Measurements from ENCODE around the gene CDK14. TPM values are rescaled to one million over a fixed set of nuclear protein-coding genes. Genes with fewer than 3 reads are reported as not detected.
"Not testable (repeated sequence)": the region's sequence is repeated elsewhere in the genome, so short reads cannot be mapped to it uniquely, and the experiment has no call there.

Gene CDK14
- total RNA-seq, 6 donors from 2014 or later, result 21.7 to 53.4 (median 37.1) TPM

GRCh38 chr7:90727412-90727811, 131.3 kb downstream of the CDK14 start:
- H3K27me3 ChIP-seq, result no peaks in the 10 kb centered on the region
- peak overlapping the region in 1 of 4 donors; percentile 24 for H3K27ac ChIP-seq
- TF ChIP-seq EP300 (IDR thresholded peaks at IDR 0.05) (no peak), CTCF (IDR thresholded peaks at IDR 0.05) (no peak), POLR2AphosphoS5 (IDR thresholded peaks at IDR 0.05) (no peak), POLR2A (IDR thresholded peaks at IDR 0.05) (no peak)
- H3K4me3 ChIP-seq, result no peak overlapping the region
- ATAC-seq (ENCODE audit: low FRiP score in 2 of 2) (no peak), DNase-seq (no peak)
- no peaks in the 10 kb centered on the region for H3K9me3 ChIP-seq
- peaks cover 11 to 17% (median 14%) of the 10 kb centered on the region in 4 donors for H3K4me1 ChIP-seq
- no peaks in the 10 kb centered on the region for H3K36me3 ChIP-seq

GRCh38 chr7:90728568-90728967, 132.4 kb downstream of the CDK14 start:
- no peak for TF ChIP-seq POLR2A (IDR thresholded peaks at IDR 0.05)
- TF ChIP-seq EP300 (IDR thresholded peaks at IDR 0.05), result no peak
- TF ChIP-seq POLR2AphosphoS5 (IDR thresholded peaks at IDR 0.05), result no peak
- no peak for TF ChIP-seq CTCF (IDR thresholded peaks at IDR 0.05)
- no peaks in the 10 kb centered on the region for H3K9me3 ChIP-seq
- DNase-seq (no peak), ATAC-seq (ENCODE audit: low FRiP score in 2 of 2) (no peak)
- no peaks in the 10 kb centered on the region for H3K27me3 ChIP-seq
- no peak overlapping the region for H3K27ac ChIP-seq
- 87 to 93% methylated on average over 2 of the region's 2 CpGs for WGBS, 2 donors
- H3K4me1 ChIP-seq, result peaks cover 11 to 17% (median 14%) of the 10 kb centered on the region in 4 donors
- H3K36me3 ChIP-seq, result no peaks in the 10 kb centered on the region
- no peak overlapping the region for H3K4me3 ChIP-seq

GRCh38 chr7:90735611-90736280, 139.6 kb downstream of the CDK14 start:
- not testable (repeated sequence) for H3K9me3 ChIP-seq; H3K4me3 ChIP-seq; H3K27ac ChIP-seq; H3K4me1 ChIP-seq; H3K36me3 ChIP-seq; H3K27me3 ChIP-seq; ATAC-seq (ENCODE audit: low FRiP score in 2 of 2)
- 82 to 92% methylated on average over 9 to 20 of the region's 20 CpGs for WGBS, 2 donors
- peak in 1 of 2 donors; percentile 10 for DNase-seq

GRCh38 chr7:90736316-90736715, 140.2 kb downstream of the CDK14 start:
- no peaks in the 10 kb centered on the region for H3K27me3 ChIP-seq
- DNase-seq (no peak), ATAC-seq (ENCODE audit: low FRiP score in 2 of 2) (no peak)
- peaks cover 0 to 7% (median 3%) of the 10 kb centered on the region in 4 donors for H3K4me1 ChIP-seq
- no peak overlapping the region for H3K27ac ChIP-seq
- H3K9me3 ChIP-seq, result peaks cover 0 to 5% (median 2%) of the 10 kb centered on the region in 4 donors
- H3K36me3 ChIP-seq, result peaks cover 0 to 5% (median 4%) of the 10 kb centered on the region in 4 donors
- TF ChIP-seq POLR2AphosphoS5 (IDR thresholded peaks at IDR 0.05) (no peak), POLR2A (IDR thresholded peaks at IDR 0.05) (no peak), CTCF (IDR thresholded peaks at IDR 0.05) (no peak), EP300 (IDR thresholded peaks at IDR 0.05) (no peak)
- no peak overlapping the region for H3K4me3 ChIP-seq
- 56 to 69% methylated on average over 2 of the region's 2 CpGs for WGBS, 2 donors

- 73 to 75% methylated on average over 4 of the region's 4 CpGs for WGBS, 2 donors
- ATAC-seq (ENCODE audit: low FRiP score in 2 of 2) (no peak), DNase-seq (no peak)
- H3K27me3 ChIP-seq, result no peaks in the 10 kb centered on the region
- H3K4me1 ChIP-seq, result peaks cover 0 to 7% (median 3%) of the 10 kb centered on the region in 4 donors
- TF ChIP-seq CTCF (IDR thresholded peaks at IDR 0.05), result no peak
- TF ChIP-seq EP300 (IDR thresholded peaks at IDR 0.05), result no peak
- TF ChIP-seq POLR2A (IDR thresholded peaks at IDR 0.05), result no peak
- no peak for TF ChIP-seq POLR2AphosphoS5 (IDR thresholded peaks at IDR 0.05)
- no peak overlapping the region for H3K27ac ChIP-seq
- H3K4me3 ChIP-seq, result no peak overlapping the region
- H3K36me3 ChIP-seq, result peaks cover 0 to 5% (median 4%) of the 10 kb centered on the region in 4 donors
- peaks cover 0 to 5% (median 2%) of the 10 kb centered on the region in 4 donors for H3K9me3 ChIP-seq
These were observed 141.1 kb downstream of the CDK14 start for GRCh38 chr7:90736968-90737939.

All from upper lobe of left lung (tissue), 6 donors.